WERI-Rb-1 (cell line): ENCODE data around the gene TOP2A.

ENCODE experiments used
- DNase-seq: peaks from one replicate; pipeline ENCODE4 v3.0.0-alpha.2; 2020
- H3K27ac ChIP-seq: fragments of 250-450 bp; sonication (Bioruptor Pico); 2 replicates; pipeline ENCODE4 v1.5.1; 2020; ENCODE audit warnings: mild to moderate bottlenecking, moderate library complexity
- H3K27me3 ChIP-seq: fragments of 250-450 bp; sonication (Bioruptor Pico); 2 replicates; pipeline ENCODE4 v1.5.1; 2021; ENCODE audit warnings: mild to moderate bottlenecking, low read depth, moderate library complexity; ENCODE audit not compliant: insufficient read depth, severe bottlenecking
- H3K36me3 ChIP-seq: fragments of 250-450 bp; sonication (Bioruptor Pico); 2 replicates; pipeline ENCODE4 v1.5.1; 2020; ENCODE audit warnings: mild to moderate bottlenecking, moderate library complexity
- H3K4me3 ChIP-seq: 2 replicates; pipeline ENCODE4 v1.5.1; 2011; ENCODE audit warnings: low read depth, mild to moderate bottlenecking, control low read depth, low read length
- H3K9me3 ChIP-seq: fragments of 250-450 bp; sonication (Bioruptor Pico); 2 replicates; pipeline ENCODE4 v1.5.1; 2021; ENCODE audit warnings: mild to moderate bottlenecking, moderate library complexity; ENCODE audit not compliant: severe bottlenecking
- TF ChIP-seq, protein P1 (sequence below): IDR thresholded peaks from 2 replicates; pipeline ENCODE4 v1.5.1; 2011; ENCODE audit warnings: low read depth, mild to moderate bottlenecking, control low read depth, inconsistent platforms, low read length

The TOP2A gene

GRCh38 chr17:40361925-40362695 is 55.6 kb downstream of the TOP2A start:
- TF ChIP-seq, protein P1, sequence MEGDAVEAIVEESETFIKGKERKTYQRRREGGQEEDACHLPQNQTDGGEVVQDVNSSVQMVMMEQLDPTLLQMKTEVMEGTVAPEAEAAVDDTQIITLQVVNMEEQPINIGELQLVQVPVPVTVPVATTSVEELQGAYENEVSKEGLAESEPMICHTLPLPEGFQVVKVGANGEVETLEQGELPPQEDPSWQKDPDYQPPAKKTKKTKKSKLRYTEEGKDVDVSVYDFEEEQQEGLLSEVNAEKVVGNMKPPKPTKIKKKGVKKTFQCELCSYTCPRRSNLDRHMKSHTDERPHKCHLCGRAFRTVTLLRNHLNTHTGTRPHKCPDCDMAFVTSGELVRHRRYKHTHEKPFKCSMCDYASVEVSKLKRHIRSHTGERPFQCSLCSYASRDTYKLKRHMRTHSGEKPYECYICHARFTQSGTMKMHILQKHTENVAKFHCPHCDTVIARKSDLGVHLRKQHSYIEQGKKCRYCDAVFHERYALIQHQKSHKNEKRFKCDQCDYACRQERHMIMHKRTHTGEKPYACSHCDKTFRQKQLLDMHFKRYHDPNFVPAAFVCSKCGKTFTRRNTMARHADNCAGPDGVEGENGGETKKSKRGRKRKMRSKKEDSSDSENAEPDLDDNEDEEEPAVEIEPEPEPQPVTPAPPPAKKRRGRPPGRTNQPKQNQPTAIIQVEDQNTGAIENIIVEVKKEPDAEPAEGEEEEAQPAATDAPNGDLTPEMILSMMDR = no peak
- Histone ChIP-seq H3K27ac (no peak overlapping the region), H3K4me3 (peak overlapping the region; percentile 57)

DNA sequence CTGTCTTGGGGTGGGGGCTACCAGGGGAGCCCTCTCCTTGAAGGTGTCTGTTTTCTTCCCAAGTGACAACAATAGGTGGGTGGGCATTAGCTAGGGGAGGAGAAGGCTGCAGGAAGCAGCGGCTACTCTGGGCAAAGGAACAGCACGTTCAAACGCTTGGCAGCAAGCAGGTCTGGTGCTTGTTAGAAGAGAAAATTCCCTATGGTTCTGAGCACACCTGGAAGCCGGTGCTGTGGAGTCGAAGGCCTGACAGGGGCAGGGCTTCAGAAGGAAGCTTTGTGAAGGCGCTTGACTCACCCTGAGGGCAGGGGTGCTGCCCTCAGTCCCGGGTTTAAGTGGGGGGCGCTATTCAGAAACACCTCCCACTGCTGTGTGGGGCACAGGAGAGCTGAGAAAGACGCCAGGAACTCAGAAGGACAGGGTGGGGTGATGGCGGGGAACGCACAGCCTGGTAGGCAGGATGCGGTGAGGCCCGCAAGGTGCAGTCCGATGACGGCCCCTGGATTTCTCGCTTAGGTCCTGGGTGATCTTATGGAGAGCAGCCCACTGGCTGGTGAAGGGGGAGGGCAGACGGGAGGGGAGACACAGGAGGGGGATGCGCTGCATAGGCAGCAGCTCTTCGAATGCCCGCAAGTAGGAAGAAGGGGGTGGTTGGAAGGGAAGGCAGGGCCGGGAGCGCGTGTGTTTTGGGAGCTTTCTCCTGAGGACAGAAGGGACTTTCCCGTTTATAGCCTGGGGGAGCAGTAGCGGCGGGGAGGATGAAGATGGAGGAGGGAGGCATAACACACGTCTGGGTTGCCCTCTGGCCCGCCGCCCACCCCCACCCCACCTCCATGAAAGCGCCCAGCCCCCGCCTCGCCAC is 56.4 kb downstream of the TOP2A start:
- DNase-seq = no peak
- H3K27me3 ChIP-seq = no peaks in the 10 kb centered on the region
- no peak overlapping the region for H3K4me3 ChIP-seq
- TF ChIP-seq, protein P1 = no peak
- H3K27ac ChIP-seq = no peak overlapping the region
- no peaks in the 10 kb centered on the region for H3K9me3 ChIP-seq
- H3K36me3 ChIP-seq = peaks cover 5% of the 10 kb centered on the region; the same call in 1 of the 2 replicates

More at GRCh38 chr17:40361925-40362695, 55.6 kb downstream of the TOP2A start:
- H3K27me3 ChIP-seq = no peaks in the 10 kb centered on the region
- H3K36me3 ChIP-seq = peaks cover 3% of the 10 kb centered on the region; the same call in 1 of the 2 replicates
- DNase-seq = no peak
- no peaks in the 10 kb centered on the region for H3K9me3 ChIP-seq

DNA sequence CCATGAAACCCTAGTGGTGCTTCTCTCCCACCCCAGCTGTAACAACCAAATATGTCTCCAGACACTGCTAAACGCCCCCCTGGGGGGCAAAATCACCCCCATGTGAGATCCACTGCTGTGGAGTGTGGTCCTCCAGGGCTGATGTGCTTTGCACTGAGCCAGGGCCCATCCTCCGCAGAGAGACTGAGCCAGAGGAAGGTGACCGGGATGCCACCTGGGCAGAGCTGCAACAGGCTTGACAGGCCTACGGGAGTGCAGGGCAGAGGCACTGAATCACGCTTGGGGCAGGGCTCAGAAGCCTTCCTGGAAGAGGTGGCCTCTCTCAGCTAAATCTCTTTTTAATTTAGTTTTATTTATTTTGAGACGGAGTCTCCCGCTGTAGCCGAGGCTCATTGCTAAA is 57.6 kb downstream of the TOP2A start:
- TF ChIP-seq, protein P1 = no peak
- Histone ChIP-seq H3K27me3 (no peaks in the 10 kb centered on the region), H3K4me3 (no peak overlapping the region), H3K36me3 (peaks cover 14% of the 10 kb centered on the region), H3K27ac (no peak overlapping the region), H3K9me3 (no peaks in the 10 kb centered on the region)
- no peak for DNase-seq

- Histone ChIP-seq H3K4me3 (peak overlapping the region; percentile 29), H3K27ac (peak overlapping the region; percentile 2; the same call in 1 of the 2 replicates), H3K36me3 (peaks cover 26% of the 10 kb centered on the region), H3K9me3 (no peaks in the 10 kb centered on the region), H3K27me3 (no peaks in the 10 kb centered on the region)
- TF ChIP-seq, protein P1 = peak; percentile 98
- peak; percentile 94 for DNase-seq
Measured at GRCh38 chr17:40358323-40359038, 59.2 kb downstream of the TOP2A start.

DNA sequence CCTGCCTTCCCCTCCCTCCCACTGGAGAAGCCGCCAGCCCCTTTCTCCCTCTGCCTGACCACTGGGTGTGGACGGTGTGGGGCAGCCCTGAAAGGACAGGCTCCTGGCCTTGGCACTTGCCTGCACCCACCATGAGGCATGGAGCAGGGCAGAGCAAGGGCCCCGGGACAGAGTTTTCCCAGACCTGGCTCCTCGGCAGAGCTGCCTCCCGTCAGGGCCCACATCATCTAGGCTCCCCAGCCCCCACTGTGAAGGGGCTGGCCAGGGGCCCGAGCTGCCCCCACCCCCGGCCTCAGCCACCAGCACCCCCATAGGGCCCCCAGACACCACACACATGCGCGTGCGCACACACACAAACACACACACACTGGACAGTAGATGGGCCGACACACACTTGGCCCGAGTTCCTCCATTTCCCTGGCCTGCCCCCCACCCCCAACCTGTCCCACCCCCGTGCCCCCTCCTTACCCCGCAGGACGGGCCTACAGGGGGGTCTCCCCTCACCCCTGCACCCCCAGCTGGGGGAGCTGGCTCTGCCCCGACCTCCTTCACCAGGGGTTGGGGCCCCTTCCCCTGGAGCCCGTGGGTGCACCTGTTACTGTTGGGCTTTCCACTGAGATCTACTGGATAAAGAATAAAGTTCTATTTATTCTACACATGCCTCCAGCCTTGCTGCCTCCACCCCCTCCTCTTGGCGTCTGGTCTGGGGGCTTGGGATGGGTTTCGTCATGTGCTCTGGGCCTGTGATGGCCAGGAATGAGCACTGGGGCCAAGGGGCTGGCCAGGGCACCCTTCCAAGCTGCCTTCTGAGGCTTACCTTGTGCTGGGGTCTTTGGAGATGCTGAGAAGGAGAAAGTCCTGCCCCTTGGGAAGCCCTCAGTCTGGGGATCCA is 60.5 kb downstream of the TOP2A start:
- Histone ChIP-seq H3K27me3 (no peaks in the 10 kb centered on the region), H3K36me3 (peaks cover 38% of the 10 kb centered on the region), H3K27ac (peak overlapping the region; percentile 2; the same call in 1 of the 2 replicates), H3K4me3 (no peak overlapping the region), H3K9me3 (no peaks in the 10 kb centered on the region)
- TF ChIP-seq, protein P1 = no peak
- no peak for DNase-seq
